ENCODE results near the gene CDKN2B-AS1. TPM values are rescaled to one million over a fixed set of nuclear protein-coding genes. Genes with fewer than 3 reads are reported as not detected.

Gene CDKN2B-AS1
- polyA plus RNA-seq, 1 donor from 2014 or later = not detected

GRCh38 chr9:22060831-22061383, 66.3 kb downstream of the CDKN2B-AS1 start:
- TF ChIP-seq RAD21 (conservative IDR thresholded peaks at IDR 0.05) (no peak), MXI1 (conservative IDR thresholded peaks at IDR 0.05; ENCODE audit: poor library complexity, severe bottlenecking) (no peak), SMC3 (conservative IDR thresholded peaks at IDR 0.05; ENCODE audit: poor library complexity) (no peak)

DNA sequence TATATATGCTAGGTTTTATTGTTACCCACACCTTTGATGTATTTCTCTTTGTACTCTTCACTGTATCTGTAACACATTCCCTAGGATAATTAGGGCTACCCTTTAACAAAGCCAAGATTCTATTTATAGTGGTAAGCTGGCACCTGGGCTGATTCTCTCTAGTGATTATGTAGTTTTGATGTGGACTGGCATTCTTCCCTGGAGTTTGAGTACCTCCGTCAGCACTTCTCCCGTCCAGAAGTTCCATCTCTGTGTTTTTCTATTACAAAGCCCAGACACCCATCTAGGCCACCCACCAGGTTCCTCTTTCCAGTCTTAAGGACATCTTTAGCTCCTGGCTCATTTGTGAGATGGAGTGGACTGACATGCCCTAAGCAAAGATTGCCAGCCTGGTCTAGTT, 70.4 kb downstream of the CDKN2B-AS1 start:
- no peaks in the 10 kb centered on the region for H3K9me2 ChIP-seq (ENCODE audit: insufficient read depth, low read length)
- H3K9me3 ChIP-seq (ENCODE audit: low read length) = no peaks in the 10 kb centered on the region
- no peak overlapping the region for H2AFZ ChIP-seq (ENCODE audit: low read depth, low read length)
- H3K79me2 ChIP-seq (replicated peaks; ENCODE audit: insufficient read depth, low read length) = no peaks in the 10 kb centered on the region
- H3K9ac ChIP-seq (ENCODE audit: low read length) = no peak overlapping the region
- H3K27me3 ChIP-seq (ENCODE audit: insufficient read depth, low read depth, low read length) = no peaks in the 10 kb centered on the region
- no peak for TF ChIP-seq EP300 (conservative IDR thresholded peaks at IDR 0.05; ENCODE audit: poor library complexity, severe bottlenecking)
- TF ChIP-seq, protein P1, sequence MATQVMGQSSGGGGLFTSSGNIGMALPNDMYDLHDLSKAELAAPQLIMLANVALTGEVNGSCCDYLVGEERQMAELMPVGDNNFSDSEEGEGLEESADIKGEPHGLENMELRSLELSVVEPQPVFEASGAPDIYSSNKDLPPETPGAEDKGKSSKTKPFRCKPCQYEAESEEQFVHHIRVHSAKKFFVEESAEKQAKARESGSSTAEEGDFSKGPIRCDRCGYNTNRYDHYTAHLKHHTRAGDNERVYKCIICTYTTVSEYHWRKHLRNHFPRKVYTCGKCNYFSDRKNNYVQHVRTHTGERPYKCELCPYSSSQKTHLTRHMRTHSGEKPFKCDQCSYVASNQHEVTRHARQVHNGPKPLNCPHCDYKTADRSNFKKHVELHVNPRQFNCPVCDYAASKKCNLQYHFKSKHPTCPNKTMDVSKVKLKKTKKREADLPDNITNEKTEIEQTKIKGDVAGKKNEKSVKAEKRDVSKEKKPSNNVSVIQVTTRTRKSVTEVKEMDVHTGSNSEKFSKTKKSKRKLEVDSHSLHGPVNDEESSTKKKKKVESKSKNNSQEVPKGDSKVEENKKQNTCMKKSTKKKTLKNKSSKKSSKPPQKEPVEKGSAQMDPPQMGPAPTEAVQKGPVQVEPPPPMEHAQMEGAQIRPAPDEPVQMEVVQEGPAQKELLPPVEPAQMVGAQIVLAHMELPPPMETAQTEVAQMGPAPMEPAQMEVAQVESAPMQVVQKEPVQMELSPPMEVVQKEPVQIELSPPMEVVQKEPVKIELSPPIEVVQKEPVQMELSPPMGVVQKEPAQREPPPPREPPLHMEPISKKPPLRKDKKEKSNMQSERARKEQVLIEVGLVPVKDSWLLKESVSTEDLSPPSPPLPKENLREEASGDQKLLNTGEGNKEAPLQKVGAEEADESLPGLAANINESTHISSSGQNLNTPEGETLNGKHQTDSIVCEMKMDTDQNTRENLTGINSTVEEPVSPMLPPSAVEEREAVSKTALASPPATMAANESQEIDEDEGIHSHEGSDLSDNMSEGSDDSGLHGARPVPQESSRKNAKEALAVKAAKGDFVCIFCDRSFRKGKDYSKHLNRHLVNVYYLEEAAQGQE (IDR thresholded peaks at IDR 0.05; ENCODE audit: borderline replicate concordance) = no peak
- TF ChIP-seq POLR2AphosphoS5 (IDR thresholded peaks at IDR 0.05) = no peak
- no peak for TF ChIP-seq EZH2 (IDR thresholded peaks at IDR 0.05; ENCODE audit: borderline replicate concordance, insufficient read depth, low read length, poor library complexity, severe bottlenecking)
- TF ChIP-seq SMC3 (conservative IDR thresholded peaks at IDR 0.05; ENCODE audit: poor library complexity) = no peak
- TF ChIP-seq RAD21 (conservative IDR thresholded peaks at IDR 0.05) = no peak
- no peak for TF ChIP-seq TAF1 (IDR thresholded peaks at IDR 0.05; ENCODE audit: low read depth)
- TF ChIP-seq MXI1 (conservative IDR thresholded peaks at IDR 0.05; ENCODE audit: poor library complexity, severe bottlenecking) = no peak
- TF ChIP-seq, protein P2, sequence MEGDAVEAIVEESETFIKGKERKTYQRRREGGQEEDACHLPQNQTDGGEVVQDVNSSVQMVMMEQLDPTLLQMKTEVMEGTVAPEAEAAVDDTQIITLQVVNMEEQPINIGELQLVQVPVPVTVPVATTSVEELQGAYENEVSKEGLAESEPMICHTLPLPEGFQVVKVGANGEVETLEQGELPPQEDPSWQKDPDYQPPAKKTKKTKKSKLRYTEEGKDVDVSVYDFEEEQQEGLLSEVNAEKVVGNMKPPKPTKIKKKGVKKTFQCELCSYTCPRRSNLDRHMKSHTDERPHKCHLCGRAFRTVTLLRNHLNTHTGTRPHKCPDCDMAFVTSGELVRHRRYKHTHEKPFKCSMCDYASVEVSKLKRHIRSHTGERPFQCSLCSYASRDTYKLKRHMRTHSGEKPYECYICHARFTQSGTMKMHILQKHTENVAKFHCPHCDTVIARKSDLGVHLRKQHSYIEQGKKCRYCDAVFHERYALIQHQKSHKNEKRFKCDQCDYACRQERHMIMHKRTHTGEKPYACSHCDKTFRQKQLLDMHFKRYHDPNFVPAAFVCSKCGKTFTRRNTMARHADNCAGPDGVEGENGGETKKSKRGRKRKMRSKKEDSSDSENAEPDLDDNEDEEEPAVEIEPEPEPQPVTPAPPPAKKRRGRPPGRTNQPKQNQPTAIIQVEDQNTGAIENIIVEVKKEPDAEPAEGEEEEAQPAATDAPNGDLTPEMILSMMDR (IDR thresholded peaks at IDR 0.05; ENCODE audit: poor library complexity, severe bottlenecking) = no peak
- no peaks in the 10 kb centered on the region for H3K36me3 ChIP-seq (ENCODE audit: insufficient read depth, low read length)
- H3K4me3 ChIP-seq (ENCODE audit: low read length) = no peak overlapping the region
- H3F3A ChIP-seq (ENCODE audit: insufficient read depth, low read length, poor library complexity, severe bottlenecking) = no peaks in the 10 kb centered on the region
- no peak overlapping the region for H3K4me2 ChIP-seq (ENCODE audit: low read length)
- no peaks in the 10 kb centered on the region for H4K20me1 ChIP-seq (ENCODE audit: insufficient read depth)
- H3K27ac ChIP-seq (ENCODE audit: low read length) = no peak overlapping the region

More at GRCh38 chr9:22060831-22061383, 66.3 kb downstream of the CDKN2B-AS1 start:
- no peaks in the 10 kb centered on the region for H3F3A ChIP-seq (ENCODE audit: insufficient read depth, low read length, poor library complexity, severe bottlenecking)
- H3K9me2 ChIP-seq (ENCODE audit: insufficient read depth, low read length) = no peaks in the 10 kb centered on the region
- no peaks in the 10 kb centered on the region for H3K9me3 ChIP-seq (ENCODE audit: low read length)
- no peak overlapping the region for H2AFZ ChIP-seq (ENCODE audit: low read depth, low read length)
- H3K9ac ChIP-seq (ENCODE audit: low read length) = no peak overlapping the region
- H3K4me2 ChIP-seq (ENCODE audit: low read length) = no peak overlapping the region
- H3K36me3 ChIP-seq (ENCODE audit: insufficient read depth, low read length) = no peaks in the 10 kb centered on the region
- no peak overlapping the region for H3K27ac ChIP-seq (ENCODE audit: low read length)
- H4K20me1 ChIP-seq (ENCODE audit: insufficient read depth) = no peaks in the 10 kb centered on the region
- H3K4me3 ChIP-seq (ENCODE audit: low read length) = no peak overlapping the region
- no peaks in the 10 kb centered on the region for H3K79me2 ChIP-seq (replicated peaks; ENCODE audit: insufficient read depth, low read length)
- no peaks in the 10 kb centered on the region for H3K27me3 ChIP-seq (ENCODE audit: insufficient read depth, low read depth, low read length)

All from neural cell (in vitro differentiated cells).